HepG2 (cell line): Measurements from ENCODE around the gene CHID1. TPM values are rescaled to one million over a fixed set of nuclear protein-coding genes. Genes with fewer than 3 reads are reported as not detected.

Experiments used
- AGO1 ChIP-seq: fragments of 200-400 bp; formaldehyde crosslinking; IDR thresholded peaks from 2 replicates; pipeline ENCODE4 v1.6.1; 2017; ENCODE audit warnings: mild to moderate bottlenecking, low read depth, low read length, moderate library complexity; ENCODE audit not compliant: poor library complexity, severe bottlenecking
- AKNA ChIP-seq: sonication (generic); formaldehyde crosslinking; IDR thresholded peaks from 2 replicates; pipeline ENCODE4 v1.4.0; 2020; ENCODE audit warnings: missing genetic modification reagents, borderline replicate concordance
- ARID3A ChIP-seq: IDR thresholded peaks from 2 replicates; pipeline ENCODE4 v1.6.1; 2012; ENCODE audit warnings: low read depth, low read length, improper control_type of control experiment
- DMTF1 ChIP-seq: sonication (generic); formaldehyde crosslinking; IDR thresholded peaks from 2 replicates; pipeline ENCODE4 v1.4.0; 2020; ENCODE audit warnings: mild to moderate bottlenecking, missing genetic modification reagents
- FLYWCH1 ChIP-seq: sonication (generic); formaldehyde crosslinking; IDR thresholded peaks from 2 replicates; pipeline ENCODE4 v1.8.1; 2023; ENCODE audit warnings: mild to moderate bottlenecking, missing genetic modification reagents
- HNRNPUL1 ChIP-seq: fragments of 200-400 bp; formaldehyde crosslinking; IDR thresholded peaks from 2 replicates; pipeline ENCODE4 v1.6.1; 2017; ENCODE audit warnings: low read depth, mild to moderate bottlenecking, low read length, moderate library complexity
- MAFG ChIP-seq: sonication (generic); formaldehyde crosslinking; IDR thresholded peaks from 2 replicates; pipeline ENCODE4 v1.5.1; 2020; ENCODE audit warnings: mild to moderate bottlenecking, missing genetic modification reagents
- MED1 ChIP-seq: sonication (generic); formaldehyde crosslinking; IDR thresholded peaks from 2 replicates; pipeline ENCODE4 v1.4.0; 2020; ENCODE audit warnings: missing genetic modification reagents
- ZNF512B ChIP-seq: sonication (generic); formaldehyde crosslinking; IDR thresholded peaks from 2 replicates; pipeline ENCODE4 v1.5.1; 2020; ENCODE audit warnings: missing genetic modification reagents, mild to moderate bottlenecking, borderline replicate concordance
- ZNF670 ChIP-seq: sonication (generic); formaldehyde crosslinking; IDR thresholded peaks from 2 replicates; pipeline ENCODE4 v1.8.0; 2022; ENCODE audit warnings: mild to moderate bottlenecking, missing genetic modification reagents, borderline replicate concordance
- ZNF879 ChIP-seq: sonication (generic); formaldehyde crosslinking; IDR thresholded peaks from 2 replicates; pipeline ENCODE4 v1.8.1; 2023; ENCODE audit warnings: missing genetic modification reagents
- ZSCAN22 ChIP-seq: sonication (generic); formaldehyde crosslinking; IDR thresholded peaks from 2 replicates; pipeline ENCODE4 v1.4.0; 2020; ENCODE audit warnings: mild to moderate bottlenecking, missing genetic modification reagents
- ZSCAN9 ChIP-seq: IDR thresholded peaks from 2 replicates; pipeline ENCODE4 v1.6.1; 2016; ENCODE audit warnings: borderline replicate concordance
- polyA plus RNA-seq, 8 experiments: library from polyadenylated mRNA; depleted of rRNA in 3 of 8; stranded (reverse) in 7 of 8; unstranded in 1 of 8; fragments of >200 nt; fragmentation: Illumina TruSeq in 4 of 8; extraction: Trizol in 4 of 8; gene quantifications; 2 replicates each; pipeline versions ENCODE4 v1.2.1 to v1.2.3, GENCODE V29; 2011 to 2016; ENCODE audit warnings: low read depth in 4 of 8, missing spikeins in 1 of 8, mixed read lengths in 1 of 8; ENCODE audit not compliant: insufficient read depth in 1 of 8
- total RNA-seq, 5 experiments: library from RNA; depleted of rRNA; stranded (reverse); fragments of >200 nt; fragmentation: Illumina TruSeq; extraction: Trizol; gene quantifications; 2 replicates each; pipeline ENCODE4 v1.2.3, GENCODE V29; 2016; ENCODE audit warnings: low read depth in 1 of 5

CHID1 gene
- total and polyA plus RNA-seq, 2 of the 13 experiments (the other 11 are each of a cell fraction or from before 2014, with no cell fraction given): 65.1 to 93.6 TPM

- TF ChIP-seq ZNF512B (CRISPR knock-in tag): 0 out of 2 replicates have a peak, but pooled peaks have one; percentile 77
- peak; percentile 37 for TF ChIP-seq AGO1
- TF ChIP-seq ZSCAN22: no peak
- 0 out of 2 replicates have a peak, but pooled peaks have one; percentile 40 for TF ChIP-seq ZNF879 (CRISPR knock-in tag)
- no peak for TF ChIP-seq HNRNPUL1
- TF ChIP-seq MED1 (CRISPR knock-in tag): peak; percentile 67
- no peak for TF ChIP-seq ZNF670
- TF ChIP-seq ARID3A: no peak
- TF ChIP-seq FLYWCH1 (CRISPR knock-in tag): 0 out of 2 replicates have a peak, but pooled peaks have one; percentile 81
- TF ChIP-seq DMTF1 (CRISPR knock-in tag): no peak
- TF ChIP-seq AKNA (CRISPR knock-in tag): no peak
- TF ChIP-seq MAFG (CRISPR knock-in tag): no peak
- TF ChIP-seq ZSCAN9: 0 out of 2 replicates have a peak, but pooled peaks have one; percentile 74
These were observed 72.0 kb downstream of the CHID1 start (continued) for GRCh38 chr11:838441-839279.
